HFFc6 (cell line): Measurements from ENCODE around the gene EFCAB11. TPM values are rescaled to one million over a fixed set of nuclear protein-coding genes. Genes with fewer than 3 reads are reported as not detected.

Experiments used
- DNase-seq: peaks from one replicate; pipeline ENCODE4 v3.0.0-alpha.2; 2018
- H3K27ac Mint-ChIP-seq: 2 replicates; pipeline ENCODE4 v1.8.0; 2020; ENCODE audit warnings: mild to moderate bottlenecking, mixed read lengths
- H3K27me3 Mint-ChIP-seq: 2 replicates; pipeline ENCODE4 v1.8.0; 2021; ENCODE audit warnings: mild to moderate bottlenecking, moderate library complexity, mixed read lengths; ENCODE audit not compliant: insufficient read depth
- H3K36me3 Mint-ChIP-seq: 2 replicates; pipeline ENCODE4 v1.8.0; 2021; ENCODE audit warnings: low read depth, mixed read lengths
- H3K4me1 Mint-ChIP-seq: 2 replicates; pipeline ENCODE4 v1.8.0; 2020; ENCODE audit warnings: low read depth, mixed read lengths
- H3K4me3 Mint-ChIP-seq: 2 replicates; pipeline ENCODE4 v1.8.0; 2020; ENCODE audit warnings: mild to moderate bottlenecking, moderate library complexity, mixed read lengths
- H3K9me3 Mint-ChIP-seq: 2 replicates; pipeline ENCODE4 v1.8.0; 2020; ENCODE audit warnings: mild to moderate bottlenecking, mixed read lengths
- total RNA-seq, 6 experiments: library from RNA; stranded (reverse); fragmentation: NEBNext Ultra II Directional; extraction: Animal tissue kit (Norgen Biotek cat#: 25700); gene quantifications; 2 replicates in 1 of 6; 3 replicates in 5 of 6; pipeline ENCODE4 v1.2.3, GENCODE V29; 2021
- TF ChIP-seq, protein P1 (sequence below): fragments of 200-600 bp; sonication (generic); IDR thresholded peaks from 2 replicates; pipeline ENCODE4 v1.5.0; 2021; ENCODE audit warnings: antibody characterized with exemption, mild to moderate bottlenecking

EFCAB11 gene
- total RNA-seq, 6 experiments from 2014 or later: 6.6 to 8.4 (median 6.9) TPM

GRCh38 chr14:89963288-89963978 lies 8.9 kb upstream of the EFCAB11 start:
- Mint-ChIP-seq H3K27ac (no peak overlapping the region), H3K9me3 (no peaks in the 10 kb centered on the region), H3K4me1 (peaks cover 34% of the 10 kb centered on the region), H3K27me3 (no peaks in the 10 kb centered on the region), H3K4me3 (no peak overlapping the region), H3K36me3 (peaks cover 33% of the 10 kb centered on the region)
- DNase-seq: no peak
- TF ChIP-seq, protein P1, sequence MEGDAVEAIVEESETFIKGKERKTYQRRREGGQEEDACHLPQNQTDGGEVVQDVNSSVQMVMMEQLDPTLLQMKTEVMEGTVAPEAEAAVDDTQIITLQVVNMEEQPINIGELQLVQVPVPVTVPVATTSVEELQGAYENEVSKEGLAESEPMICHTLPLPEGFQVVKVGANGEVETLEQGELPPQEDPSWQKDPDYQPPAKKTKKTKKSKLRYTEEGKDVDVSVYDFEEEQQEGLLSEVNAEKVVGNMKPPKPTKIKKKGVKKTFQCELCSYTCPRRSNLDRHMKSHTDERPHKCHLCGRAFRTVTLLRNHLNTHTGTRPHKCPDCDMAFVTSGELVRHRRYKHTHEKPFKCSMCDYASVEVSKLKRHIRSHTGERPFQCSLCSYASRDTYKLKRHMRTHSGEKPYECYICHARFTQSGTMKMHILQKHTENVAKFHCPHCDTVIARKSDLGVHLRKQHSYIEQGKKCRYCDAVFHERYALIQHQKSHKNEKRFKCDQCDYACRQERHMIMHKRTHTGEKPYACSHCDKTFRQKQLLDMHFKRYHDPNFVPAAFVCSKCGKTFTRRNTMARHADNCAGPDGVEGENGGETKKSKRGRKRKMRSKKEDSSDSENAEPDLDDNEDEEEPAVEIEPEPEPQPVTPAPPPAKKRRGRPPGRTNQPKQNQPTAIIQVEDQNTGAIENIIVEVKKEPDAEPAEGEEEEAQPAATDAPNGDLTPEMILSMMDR: no peak

GRCh38 chr14:89960914-89961313 lies 6.4 kb upstream of the EFCAB11 start:
- DNase-seq: no peak
- H3K36me3 Mint-ChIP-seq: peaks cover 36% of the 10 kb centered on the region
- no peaks in the 10 kb centered on the region for H3K9me3 Mint-ChIP-seq
- TF ChIP-seq, protein P1: no peak
- H3K4me3 Mint-ChIP-seq: no peak overlapping the region
- peaks cover 49% of the 10 kb centered on the region for H3K4me1 Mint-ChIP-seq
- no peaks in the 10 kb centered on the region; the same call in 1 of the 2 replicates for H3K27me3 Mint-ChIP-seq
- H3K27ac Mint-ChIP-seq: no peak overlapping the region

DNA sequence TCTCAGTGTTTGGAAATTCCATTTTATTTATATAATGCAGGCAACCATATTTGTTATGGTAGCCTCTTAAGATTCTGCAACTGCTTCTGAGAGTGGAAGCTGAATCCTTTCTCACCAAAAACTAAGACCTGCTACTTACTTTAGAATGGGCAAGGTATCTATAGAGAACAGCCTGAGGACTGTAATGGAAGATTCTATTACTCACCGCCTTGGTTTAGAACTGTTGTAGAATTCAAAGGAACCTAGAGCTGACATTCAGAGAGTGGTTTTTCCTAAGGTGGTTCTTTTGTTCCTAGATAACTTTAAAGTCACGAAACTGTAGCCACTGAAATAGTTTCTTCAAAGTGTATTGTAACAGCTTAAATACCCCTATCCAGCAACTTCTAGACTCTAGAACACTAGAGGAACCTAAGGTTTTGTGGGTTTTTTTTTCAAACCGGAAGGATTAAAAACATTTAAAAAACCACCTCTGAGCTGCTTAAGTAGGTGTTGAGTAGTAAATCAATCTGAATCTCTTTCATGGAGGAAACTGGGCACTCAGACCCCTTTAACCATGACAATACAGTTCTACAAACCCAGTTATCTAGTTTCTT lies 5.4 kb upstream of the EFCAB11 start:
- no peaks in the 10 kb centered on the region; the same call in 1 of the 2 replicates for H3K27me3 Mint-ChIP-seq
- H3K36me3 Mint-ChIP-seq: peaks cover 36% of the 10 kb centered on the region
- peaks cover 39% of the 10 kb centered on the region for H3K4me1 Mint-ChIP-seq
- no peak for DNase-seq
- no peaks in the 10 kb centered on the region for H3K9me3 Mint-ChIP-seq
- H3K27ac Mint-ChIP-seq: no peak overlapping the region
- TF ChIP-seq, protein P1: no peak
- H3K4me3 Mint-ChIP-seq: no peak overlapping the region

DNA sequence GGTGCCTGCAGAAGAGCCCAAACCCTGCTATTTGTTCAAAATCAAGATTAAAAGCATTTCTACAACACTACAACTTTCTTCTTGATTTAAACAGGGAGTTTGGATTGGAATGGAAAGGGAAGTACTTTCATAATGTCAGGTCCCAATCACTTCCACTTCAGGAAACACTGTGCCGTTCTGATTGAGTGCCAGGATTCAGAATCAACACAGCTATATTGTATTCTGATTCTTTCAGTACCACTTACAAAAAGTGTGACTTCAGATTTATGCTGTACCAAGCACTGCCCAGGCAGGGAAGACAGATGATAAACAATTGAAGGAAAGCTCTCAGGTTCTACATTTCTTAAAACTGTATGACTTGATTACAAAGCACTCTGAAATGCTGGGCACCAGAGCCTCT lies 4.4 kb upstream of the EFCAB11 start:
- H3K9me3 Mint-ChIP-seq: no peaks in the 10 kb centered on the region
- peaks cover 33% of the 10 kb centered on the region for H3K36me3 Mint-ChIP-seq
- H3K27me3 Mint-ChIP-seq: peaks cover 2% of the 10 kb centered on the region; the same call in 1 of the 2 replicates
- DNase-seq: no peak
- H3K4me3 Mint-ChIP-seq: no peak overlapping the region
- H3K27ac Mint-ChIP-seq: no peak overlapping the region
- peaks cover 35% of the 10 kb centered on the region for H3K4me1 Mint-ChIP-seq
- TF ChIP-seq, protein P1: no peak

DNA sequence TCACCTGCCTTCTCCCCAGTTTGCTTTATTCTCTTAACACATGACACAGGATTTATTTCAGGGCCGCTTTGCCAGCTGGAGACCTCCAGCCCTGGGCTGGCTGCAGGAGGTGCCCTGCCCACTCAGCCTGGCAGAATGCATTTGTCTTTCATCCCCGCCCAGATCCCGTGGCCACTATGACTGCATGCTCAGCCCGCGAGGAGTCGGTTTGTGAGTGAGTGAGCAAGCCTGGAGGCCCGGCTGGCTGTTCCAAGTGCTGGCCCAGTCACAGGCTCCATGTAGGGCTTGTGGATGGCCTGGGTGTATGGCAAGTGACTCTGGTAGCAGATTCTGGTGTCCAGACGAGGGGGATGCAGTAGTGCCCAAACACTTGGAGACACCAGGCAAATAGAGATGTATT lies 3.3 kb upstream of the EFCAB11 start:
- TF ChIP-seq, protein P1: no peak
- H3K27ac Mint-ChIP-seq: peak overlapping the region; percentile 97
- H3K36me3 Mint-ChIP-seq: peaks cover 23% of the 10 kb centered on the region
- peaks cover 47% of the 10 kb centered on the region for H3K4me1 Mint-ChIP-seq
- H3K27me3 Mint-ChIP-seq: peaks cover 2% of the 10 kb centered on the region; the same call in 1 of the 2 replicates
- peak overlapping the region; percentile 92; the same call in 1 of the 2 replicates for H3K4me3 Mint-ChIP-seq
- H3K9me3 Mint-ChIP-seq: no peaks in the 10 kb centered on the region
- DNase-seq: no peak
